Measurements from ENCODE around the gene MSI2.

MSI2 gene

GRCh38 chr17:57636985-57637665 is 380.8 kb downstream of the MSI2 start:
- DNase-seq (ENCODE audit: low read depth in 2 of 2): no peak

GRCh38 chr17:57637666-57638010 is 381.3 kb downstream of the MSI2 start:
- no peak for DNase-seq (ENCODE audit: low read depth in 2 of 2)

GRCh38 chr17:57638284-57638683 is 382.0 kb downstream of the MSI2 start:
- DNase-seq (ENCODE audit: low read depth in 2 of 2): no peak

GRCh38 chr17:57639381-57639780 is 383.1 kb downstream of the MSI2 start:
- DNase-seq (ENCODE audit: low read depth in 2 of 2): no peak

GRCh38 chr17:57640079-57640478 is 383.8 kb downstream of the MSI2 start:
- DNase-seq (ENCODE audit: low read depth in 2 of 2): no peak

- DNase-seq (ENCODE audit: low read depth in 2 of 2): no peak
Measured at GRCh38 chr17:57641761-57642160, 385.4 kb downstream of the MSI2 start.

GRCh38 chr17:57643062-57643461 is 386.7 kb downstream of the MSI2 start:
- DNase-seq (ENCODE audit: low read depth in 2 of 2): no peak

- DNase-seq (ENCODE audit: low read depth in 2 of 2): no peak
Measured at GRCh38 chr17:57644326-57644725, 388.0 kb downstream of the MSI2 start.

- DNase-seq (ENCODE audit: low read depth in 2 of 2): no peak
Measured at GRCh38 chr17:57645950-57646665, 389.8 kb downstream of the MSI2 start.

- DNase-seq (ENCODE audit: low read depth in 2 of 2): no peak
Measured at GRCh38 chr17:57648720-57649119, 392.4 kb downstream of the MSI2 start.

- DNase-seq (ENCODE audit: low read depth in 2 of 2): no peak
Measured at GRCh38 chr17:57649191-57649590, 392.9 kb downstream of the MSI2 start.

- no peak for DNase-seq (ENCODE audit: low read depth in 2 of 2)
Measured at GRCh38 chr17:57649731-57650484, 393.6 kb downstream of the MSI2 start.

GRCh38 chr17:57650548-57650947 is 394.2 kb downstream of the MSI2 start:
- DNase-seq (ENCODE audit: low read depth in 2 of 2): no peak

GRCh38 chr17:57651451-57651850 is 395.1 kb downstream of the MSI2 start:
- no peak for DNase-seq (ENCODE audit: low read depth in 2 of 2)

- no peak for DNase-seq (ENCODE audit: low read depth in 2 of 2)
Measured at GRCh38 chr17:57651996-57652395, 395.7 kb downstream of the MSI2 start.

GRCh38 chr17:57652811-57653210 is 396.5 kb downstream of the MSI2 start:
- DNase-seq (ENCODE audit: low read depth in 2 of 2): no peak

- no peak for DNase-seq (ENCODE audit: low read depth in 2 of 2)
Measured at GRCh38 chr17:57653279-57653678, 397.0 kb downstream of the MSI2 start.

GRCh38 chr17:57654040-57654775 is 397.9 kb downstream of the MSI2 start:
- DNase-seq (ENCODE audit: low read depth in 2 of 2): no peak

GRCh38 chr17:57655553-57655952 is 399.2 kb downstream of the MSI2 start:
- no peak for DNase-seq (ENCODE audit: low read depth in 2 of 2)

GRCh38 chr17:57657211-57657610 is 400.9 kb downstream of the MSI2 start:
- DNase-seq (ENCODE audit: low read depth in 2 of 2): no peak

GRCh38 chr17:57662041-57662440 is 405.7 kb downstream of the MSI2 start:
- DNase-seq (ENCODE audit: low read depth in 2 of 2): no peak

- DNase-seq (ENCODE audit: low read depth in 2 of 2): peak in 1 of 2 donors; percentile 5
Measured at GRCh38 chr17:57662644-57663308, 406.5 kb downstream of the MSI2 start.
